Measurements from ENCODE around the gene ARID5A.

Gene ARID5A

DNA sequence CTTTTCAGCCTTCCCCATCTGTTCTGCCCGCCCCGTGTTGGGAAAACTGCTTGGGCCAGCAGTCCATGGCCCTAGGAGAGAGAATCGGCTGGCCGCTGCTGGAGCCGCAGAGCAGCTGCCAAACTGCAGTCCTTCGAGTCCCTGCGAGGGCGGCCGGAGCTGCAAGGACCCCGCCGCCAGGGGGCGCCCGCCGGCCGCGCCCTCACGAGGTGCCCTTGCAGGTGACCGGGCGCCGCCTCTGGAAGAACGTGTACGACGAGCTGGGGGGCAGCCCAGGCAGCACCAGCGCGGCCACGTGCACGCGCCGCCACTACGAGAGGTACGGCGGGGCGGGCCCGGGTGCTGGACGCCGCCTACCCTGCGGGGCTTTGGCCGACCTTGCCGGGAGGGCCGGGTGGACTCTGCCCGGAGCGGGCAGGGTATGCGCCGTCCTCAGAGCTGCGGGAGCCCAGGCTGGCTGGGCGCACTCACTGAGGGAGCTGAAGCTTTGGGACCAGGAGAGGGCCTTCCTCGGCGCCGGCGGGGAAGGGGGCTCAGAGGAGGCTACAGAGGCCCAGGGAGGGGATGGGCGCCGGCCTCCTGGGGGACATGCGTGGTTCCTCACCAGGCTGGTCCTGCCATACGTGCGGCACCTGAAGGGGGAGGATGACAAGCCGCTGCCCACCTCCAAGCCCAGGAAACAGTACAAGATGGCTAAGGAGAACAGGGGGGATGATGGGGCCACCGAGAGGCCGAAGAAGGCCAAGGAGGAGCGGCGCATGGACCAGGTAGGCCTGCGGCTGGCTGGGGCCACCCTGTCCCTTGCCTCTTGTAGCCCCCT, 13.6 kb downstream of the ARID5A start:
- H3K36me3 ChIP-seq (replicated peaks), result peaks cover 24% of the 10 kb centered on the region
- TF ChIP-seq, protein P1, sequence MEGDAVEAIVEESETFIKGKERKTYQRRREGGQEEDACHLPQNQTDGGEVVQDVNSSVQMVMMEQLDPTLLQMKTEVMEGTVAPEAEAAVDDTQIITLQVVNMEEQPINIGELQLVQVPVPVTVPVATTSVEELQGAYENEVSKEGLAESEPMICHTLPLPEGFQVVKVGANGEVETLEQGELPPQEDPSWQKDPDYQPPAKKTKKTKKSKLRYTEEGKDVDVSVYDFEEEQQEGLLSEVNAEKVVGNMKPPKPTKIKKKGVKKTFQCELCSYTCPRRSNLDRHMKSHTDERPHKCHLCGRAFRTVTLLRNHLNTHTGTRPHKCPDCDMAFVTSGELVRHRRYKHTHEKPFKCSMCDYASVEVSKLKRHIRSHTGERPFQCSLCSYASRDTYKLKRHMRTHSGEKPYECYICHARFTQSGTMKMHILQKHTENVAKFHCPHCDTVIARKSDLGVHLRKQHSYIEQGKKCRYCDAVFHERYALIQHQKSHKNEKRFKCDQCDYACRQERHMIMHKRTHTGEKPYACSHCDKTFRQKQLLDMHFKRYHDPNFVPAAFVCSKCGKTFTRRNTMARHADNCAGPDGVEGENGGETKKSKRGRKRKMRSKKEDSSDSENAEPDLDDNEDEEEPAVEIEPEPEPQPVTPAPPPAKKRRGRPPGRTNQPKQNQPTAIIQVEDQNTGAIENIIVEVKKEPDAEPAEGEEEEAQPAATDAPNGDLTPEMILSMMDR (IDR thresholded peaks at IDR 0.05; ENCODE audit: low read depth, low read length, missing control alignments), result peak; percentile 22
- H3K27ac ChIP-seq, result no peak overlapping the region
- no peak for DNase-seq
- H3K27me3 ChIP-seq (replicated peaks), result no peaks in the 10 kb centered on the region
- in situ Hi-C loops (cut with HindIII; ENCODE audit: low pct_ligation_motif_present, low sequenced_read_pairs), result no loop called here
- H3K4me3 ChIP-seq (ENCODE audit: low read depth, low read length), result no peak overlapping the region

DNA sequence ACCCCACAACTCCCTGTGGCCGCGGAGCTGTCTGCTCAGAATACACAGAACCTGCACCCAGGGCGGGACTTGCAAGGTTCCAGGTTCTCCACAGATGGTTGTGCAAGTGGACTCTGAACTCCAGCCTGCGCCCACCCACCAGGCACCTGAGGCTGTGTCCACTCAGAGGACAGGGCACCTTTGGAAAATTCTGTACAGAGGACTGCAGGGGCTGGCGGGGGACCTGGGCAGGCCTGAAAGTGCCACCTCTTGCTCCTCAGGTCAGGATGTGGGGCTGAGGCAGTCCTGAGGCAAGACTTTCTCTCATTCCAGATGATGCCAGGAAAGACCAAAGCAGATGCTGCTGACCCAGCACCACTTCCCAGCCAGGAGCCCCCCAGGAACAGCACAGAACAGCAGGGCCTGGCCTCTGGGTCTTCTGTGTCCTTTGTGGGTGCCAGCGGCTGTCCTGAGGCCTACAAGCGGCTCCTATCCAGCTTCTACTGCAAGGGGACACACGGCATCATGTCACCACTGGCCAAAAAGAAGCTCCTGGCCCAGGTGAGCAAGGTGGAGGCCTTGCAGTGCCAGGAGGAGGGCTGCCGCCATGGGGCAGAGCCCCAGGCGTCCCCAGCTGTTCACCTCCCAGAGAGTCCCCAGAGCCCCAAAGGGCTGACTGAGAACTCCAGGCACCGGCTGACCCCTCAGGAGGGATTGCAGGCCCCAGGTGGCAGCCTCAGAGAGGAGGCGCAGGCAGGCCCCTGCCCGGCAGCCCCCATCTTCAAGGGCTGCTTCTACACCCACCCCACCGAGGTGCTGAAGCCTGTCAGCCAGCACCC, 14.4 kb downstream of the ARID5A start:
- H3K4me3 ChIP-seq (ENCODE audit: low read depth, low read length), result no peak overlapping the region
- TF ChIP-seq, protein P1 (IDR thresholded peaks at IDR 0.05; ENCODE audit: low read depth, low read length, missing control alignments), result no peak
- no peak for DNase-seq
- H3K27ac ChIP-seq, result no peak overlapping the region
- in situ Hi-C loops (cut with HindIII; ENCODE audit: low pct_ligation_motif_present, low sequenced_read_pairs), result no loop called here
- peaks cover 24% of the 10 kb centered on the region for H3K36me3 ChIP-seq (replicated peaks)
- no peaks in the 10 kb centered on the region for H3K27me3 ChIP-seq (replicated peaks)

DNA sequence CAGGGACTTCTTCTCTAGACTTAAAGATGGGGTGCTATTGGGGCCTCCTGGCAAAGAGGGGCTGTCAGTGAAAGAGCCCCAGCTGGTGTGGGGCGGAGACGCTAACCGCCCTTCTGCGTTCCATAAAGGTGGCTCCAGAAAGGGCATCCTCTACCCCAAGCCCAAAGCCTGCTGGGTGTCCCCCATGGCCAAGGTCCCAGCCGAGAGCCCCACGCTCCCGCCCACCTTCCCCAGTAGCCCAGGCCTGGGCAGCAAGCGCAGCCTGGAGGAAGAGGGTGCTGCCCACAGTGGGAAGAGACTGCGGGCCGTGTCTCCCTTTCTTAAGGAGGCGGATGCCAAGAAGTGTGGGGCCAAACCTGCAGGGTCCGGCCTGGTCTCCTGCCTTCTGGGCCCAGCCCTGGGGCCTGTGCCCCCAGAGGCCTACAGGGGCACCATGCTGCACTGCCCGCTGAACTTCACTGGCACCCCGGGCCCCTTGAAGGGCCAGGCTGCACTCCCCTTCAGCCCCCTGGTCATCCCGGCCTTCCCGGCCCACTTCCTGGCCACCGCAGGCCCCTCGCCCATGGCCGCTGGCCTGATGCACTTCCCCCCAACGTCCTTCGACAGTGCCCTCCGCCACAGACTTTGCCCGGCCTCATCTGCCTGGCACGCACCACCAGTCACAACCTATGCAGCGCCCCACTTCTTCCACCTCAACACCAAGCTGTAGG, 15.2 kb downstream of the ARID5A start:
- in situ Hi-C loops (cut with HindIII; ENCODE audit: low pct_ligation_motif_present, low sequenced_read_pairs), result no loop called here
- no peaks in the 10 kb centered on the region for H3K27me3 ChIP-seq (replicated peaks)
- TF ChIP-seq, protein P1 (IDR thresholded peaks at IDR 0.05; ENCODE audit: low read depth, low read length, missing control alignments), result no peak
- H3K4me3 ChIP-seq (ENCODE audit: low read depth, low read length), result no peak overlapping the region
- no peak overlapping the region for H3K27ac ChIP-seq
- peaks cover 24% of the 10 kb centered on the region for H3K36me3 ChIP-seq (replicated peaks)
- DNase-seq, result no peak

- DNase-seq, result no peak
- no peaks in the 10 kb centered on the region for H3K27me3 ChIP-seq (replicated peaks)
- TF ChIP-seq, protein P1 (IDR thresholded peaks at IDR 0.05; ENCODE audit: low read depth, low read length, missing control alignments), result no peak
- in situ Hi-C loops (cut with HindIII; ENCODE audit: low pct_ligation_motif_present, low sequenced_read_pairs), result no loop called here
- H3K4me3 ChIP-seq (ENCODE audit: low read depth, low read length), result no peak overlapping the region
- H3K27ac ChIP-seq, result no peak overlapping the region
- peaks cover 24% of the 10 kb centered on the region for H3K36me3 ChIP-seq (replicated peaks)
These were observed 16.0 kb downstream of the ARID5A start for GRCh38 chr2:96552315-96553175.
